HG02642 (cell line): ENCODE results near the gene DDX56.

ENCODE experiments used
- ATAC-seq: cut with Tn5 transposase; IDR thresholded peaks from one replicate; pipeline ENCODE4 v1.9.1; 2021; ENCODE audit warnings: mild to moderate bottlenecking; ENCODE audit not compliant: unreplicated experiment, poor library complexity

DDX56 gene, protein sequence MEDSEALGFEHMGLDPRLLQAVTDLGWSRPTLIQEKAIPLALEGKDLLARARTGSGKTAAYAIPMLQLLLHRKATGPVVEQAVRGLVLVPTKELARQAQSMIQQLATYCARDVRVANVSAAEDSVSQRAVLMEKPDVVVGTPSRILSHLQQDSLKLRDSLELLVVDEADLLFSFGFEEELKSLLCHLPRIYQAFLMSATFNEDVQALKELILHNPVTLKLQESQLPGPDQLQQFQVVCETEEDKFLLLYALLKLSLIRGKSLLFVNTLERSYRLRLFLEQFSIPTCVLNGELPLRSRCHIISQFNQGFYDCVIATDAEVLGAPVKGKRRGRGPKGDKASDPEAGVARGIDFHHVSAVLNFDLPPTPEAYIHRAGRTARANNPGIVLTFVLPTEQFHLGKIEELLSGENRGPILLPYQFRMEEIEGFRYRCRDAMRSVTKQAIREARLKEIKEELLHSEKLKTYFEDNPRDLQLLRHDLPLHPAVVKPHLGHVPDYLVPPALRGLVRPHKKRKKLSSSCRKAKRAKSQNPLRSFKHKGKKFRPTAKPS

DNA sequence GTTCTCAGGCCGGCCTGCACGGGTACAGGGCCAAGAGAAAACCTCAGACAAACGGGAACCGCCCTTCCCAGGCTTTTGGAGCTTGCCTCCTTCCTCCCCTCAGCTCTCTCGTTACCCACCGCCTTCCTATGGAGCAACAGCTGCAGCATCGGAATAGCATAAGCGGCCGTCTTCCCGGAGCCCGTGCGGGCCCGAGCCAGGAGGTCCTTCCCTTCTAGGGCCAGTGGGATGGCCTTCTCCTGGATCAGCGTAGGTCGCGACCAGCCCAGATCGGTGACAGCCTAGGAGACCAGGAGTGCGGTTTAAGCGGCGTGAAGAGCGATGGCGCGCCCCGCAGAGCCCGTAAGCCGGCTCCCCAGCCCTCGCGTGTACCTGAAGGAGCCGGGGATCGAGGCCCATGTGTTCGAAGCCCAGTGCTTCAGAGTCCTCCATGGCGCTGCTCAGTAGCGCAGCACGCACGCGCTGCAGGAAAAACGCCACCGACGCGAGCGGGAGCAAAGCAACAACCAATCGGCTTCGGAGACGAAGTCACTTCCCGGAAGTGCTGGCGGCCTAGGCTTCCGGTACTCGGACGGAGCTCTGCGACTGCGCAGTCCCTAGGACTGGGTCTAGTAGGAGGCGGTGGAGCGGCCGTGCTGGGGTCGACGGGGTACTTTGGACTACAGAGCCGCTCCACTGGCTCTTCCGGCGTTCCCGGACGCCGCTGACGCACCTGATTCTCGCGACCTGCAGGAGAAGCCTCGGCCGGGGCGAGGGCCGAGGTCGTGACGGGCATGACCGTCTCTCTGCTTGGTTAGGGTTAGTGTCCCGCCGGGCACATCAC lies at the start of gene DDX56:
DDX56 (minus strand) TSS at position 445 of the 823 bp plus-strand sequence; CDS start at position 432, 13 bp downstream.
- ATAC-seq, result peak; percentile 95

DNA sequence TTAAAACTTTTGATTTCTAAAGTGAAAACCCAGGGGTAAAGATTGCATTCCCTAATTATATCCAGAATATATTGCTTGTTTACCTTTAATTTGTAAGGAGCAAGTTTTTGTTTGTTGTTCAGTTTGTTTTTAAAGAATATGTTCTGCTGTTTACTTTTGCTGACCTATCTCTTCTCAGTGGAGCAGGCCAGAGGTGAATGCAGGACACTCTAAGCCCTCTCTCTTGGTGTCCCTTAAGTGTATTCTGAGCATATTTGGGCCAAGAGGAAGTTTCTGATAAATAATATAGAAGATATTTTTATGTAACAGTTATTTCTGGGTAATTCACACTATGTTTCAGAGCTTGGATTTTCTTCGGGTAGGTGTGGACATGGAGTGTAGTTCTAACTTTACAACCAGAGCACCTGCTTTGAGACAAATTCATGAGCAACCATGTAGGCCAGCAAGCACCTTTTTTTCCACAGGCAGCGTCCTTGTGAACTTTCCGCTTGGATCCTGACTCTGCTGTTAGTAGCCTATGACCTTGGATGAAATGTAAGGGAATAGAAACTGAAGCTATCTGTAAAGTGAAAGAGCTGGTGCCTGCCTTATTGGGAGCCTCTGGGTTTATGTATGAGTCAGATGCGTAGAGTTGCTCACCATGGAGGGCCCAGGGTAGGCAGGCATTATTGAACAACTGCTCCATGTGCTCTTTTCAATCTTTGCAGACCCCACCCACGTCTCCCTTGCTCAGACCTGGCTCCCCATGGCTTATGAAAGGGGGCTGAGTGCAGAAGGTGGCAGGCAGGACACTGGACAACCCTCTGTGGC lies 48.8 kb upstream of the DDX56 start:
- ATAC-seq, result peak; percentile 64

GRCh38 chr7:44621750-44622103 lies 48.0 kb upstream of the DDX56 start:
- no peak for ATAC-seq

GRCh38 chr7:44621034-44621749 lies 47.5 kb upstream of the DDX56 start:
- ATAC-seq, result no peak

- ATAC-seq, result no peak
Observed at GRCh38 chr7:44618753-44619152, 45.0 kb upstream of the DDX56 start.

- no peak for ATAC-seq
Observed at GRCh38 chr7:44618045-44618444, 44.3 kb upstream of the DDX56 start.

- ATAC-seq, result no peak
Observed at GRCh38 chr7:44617225-44617890, 43.6 kb upstream of the DDX56 start.

DNA sequence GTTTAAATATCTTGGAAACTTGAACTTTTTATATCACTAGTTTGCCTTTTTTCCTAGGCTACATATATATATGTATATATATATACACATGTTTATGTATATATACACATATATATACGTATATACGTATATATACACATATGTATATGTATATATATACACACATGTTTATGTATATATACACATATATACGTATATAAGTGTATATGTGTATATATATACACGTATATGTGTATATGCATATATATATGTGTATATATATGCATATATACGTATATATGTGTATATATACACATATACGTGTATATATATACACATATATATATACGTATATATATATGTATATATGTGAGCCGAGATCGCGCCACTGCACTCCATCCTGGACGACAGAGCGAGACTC lies 42.8 kb upstream of the DDX56 start:
- no peak for ATAC-seq

GRCh38 chr7:44615793-44616192 lies 42.1 kb upstream of the DDX56 start:
- ATAC-seq, result no peak

DNA sequence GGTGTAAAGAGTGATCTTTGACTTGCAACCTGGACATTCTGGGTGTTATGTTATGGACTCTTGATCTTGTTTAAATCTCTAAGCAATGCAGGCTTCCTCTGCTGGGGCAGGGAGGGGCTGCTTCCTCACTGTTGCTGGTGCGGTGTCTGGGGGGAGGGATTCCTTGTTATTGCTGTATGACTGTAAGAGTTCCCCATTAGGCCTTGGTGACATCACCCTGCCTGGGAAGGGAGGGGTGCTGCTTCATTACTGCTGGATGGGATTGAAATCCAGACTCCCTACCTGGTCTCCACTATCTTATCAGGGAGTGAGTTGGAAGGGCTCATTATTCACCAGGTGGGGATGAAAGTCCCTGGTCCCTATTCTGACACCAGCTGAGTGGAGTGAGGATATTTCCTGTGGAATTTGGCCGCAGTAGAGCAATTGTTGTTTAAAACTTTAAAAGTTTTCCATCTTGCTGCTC lies 41.5 kb upstream of the DDX56 start:
- no peak for ATAC-seq

- no peak for ATAC-seq
Observed at GRCh38 chr7:44609829-44610228, 36.1 kb upstream of the DDX56 start.

DNA sequence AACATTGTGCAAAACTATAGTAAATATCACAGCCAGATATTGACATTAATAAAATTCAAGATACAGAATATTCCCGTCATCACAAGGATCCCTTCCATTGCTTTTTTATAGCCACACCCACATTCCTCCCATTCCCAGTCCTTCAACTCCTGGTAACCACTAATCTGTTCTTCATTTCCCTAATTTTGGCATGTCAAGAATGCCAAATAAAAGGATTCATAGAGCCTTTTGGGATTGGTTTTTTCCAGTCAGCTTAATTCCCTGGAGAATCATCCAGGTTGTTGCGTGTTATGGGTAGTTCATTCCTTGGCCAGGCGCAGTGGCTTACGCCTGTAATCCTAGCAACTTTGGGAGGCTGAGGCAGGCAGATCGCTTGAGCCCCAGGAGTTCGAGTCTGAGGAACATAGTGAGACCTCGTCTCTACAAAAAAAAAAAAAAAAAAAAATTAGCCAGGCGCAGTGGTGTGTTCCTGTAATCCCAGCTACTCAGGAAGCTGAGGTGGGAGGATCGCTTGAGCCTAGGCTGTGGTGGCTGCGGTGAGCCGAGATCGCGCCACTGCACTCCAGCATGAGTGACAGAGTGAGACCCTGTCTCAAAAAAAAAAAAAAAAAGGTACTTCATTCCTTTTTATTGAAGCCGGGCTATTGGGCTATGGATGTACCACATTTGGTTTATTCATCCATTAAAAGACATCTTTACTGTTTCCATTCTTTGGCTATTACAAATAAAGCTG lies 35.4 kb upstream of the DDX56 start:
- ATAC-seq, result no peak

DNA sequence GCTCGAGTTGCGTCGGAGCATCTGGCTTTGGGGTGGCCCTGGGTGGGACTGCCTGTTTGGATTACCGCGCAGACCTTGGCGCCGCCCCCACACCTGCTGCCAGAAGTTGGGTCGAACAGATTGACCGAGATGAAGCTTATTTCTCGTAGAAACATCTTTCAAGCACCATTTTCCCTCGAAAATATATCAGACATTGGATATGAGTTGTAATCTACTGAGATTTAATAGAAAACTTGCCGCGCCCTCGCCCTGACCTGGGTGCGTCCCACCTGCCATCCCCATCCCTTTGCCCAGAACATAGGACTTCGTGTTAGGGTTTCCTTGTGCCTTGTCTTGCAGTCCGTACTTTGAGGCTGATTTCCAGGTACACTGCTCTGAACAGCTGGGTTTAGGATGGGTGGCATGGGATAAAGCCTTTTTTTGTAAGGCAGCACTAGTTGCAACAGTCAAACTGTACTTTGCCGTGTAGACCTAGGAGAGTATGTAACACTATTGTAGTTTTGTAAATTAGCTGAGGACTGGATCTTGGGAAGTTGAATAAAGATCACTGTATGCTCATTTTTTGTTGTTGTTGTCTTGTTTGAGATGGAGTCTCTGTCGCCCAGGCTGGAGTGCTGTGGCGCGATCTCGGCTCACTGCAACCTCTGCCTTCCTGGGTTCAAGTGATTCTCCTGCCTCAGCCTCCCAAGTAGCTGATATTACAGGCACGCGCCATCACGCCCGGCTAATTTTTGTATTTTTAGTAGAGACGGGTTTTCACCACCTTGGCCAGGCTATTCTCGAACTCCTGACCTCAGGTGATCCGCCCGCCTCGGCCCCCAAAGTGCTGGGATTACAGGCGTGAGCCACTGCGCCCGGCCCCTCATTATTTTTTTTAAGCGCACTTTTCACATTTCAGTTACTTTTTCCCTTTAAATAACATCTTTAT lies 33.7 kb upstream of the DDX56 start:
- ATAC-seq, result no peak

DNA sequence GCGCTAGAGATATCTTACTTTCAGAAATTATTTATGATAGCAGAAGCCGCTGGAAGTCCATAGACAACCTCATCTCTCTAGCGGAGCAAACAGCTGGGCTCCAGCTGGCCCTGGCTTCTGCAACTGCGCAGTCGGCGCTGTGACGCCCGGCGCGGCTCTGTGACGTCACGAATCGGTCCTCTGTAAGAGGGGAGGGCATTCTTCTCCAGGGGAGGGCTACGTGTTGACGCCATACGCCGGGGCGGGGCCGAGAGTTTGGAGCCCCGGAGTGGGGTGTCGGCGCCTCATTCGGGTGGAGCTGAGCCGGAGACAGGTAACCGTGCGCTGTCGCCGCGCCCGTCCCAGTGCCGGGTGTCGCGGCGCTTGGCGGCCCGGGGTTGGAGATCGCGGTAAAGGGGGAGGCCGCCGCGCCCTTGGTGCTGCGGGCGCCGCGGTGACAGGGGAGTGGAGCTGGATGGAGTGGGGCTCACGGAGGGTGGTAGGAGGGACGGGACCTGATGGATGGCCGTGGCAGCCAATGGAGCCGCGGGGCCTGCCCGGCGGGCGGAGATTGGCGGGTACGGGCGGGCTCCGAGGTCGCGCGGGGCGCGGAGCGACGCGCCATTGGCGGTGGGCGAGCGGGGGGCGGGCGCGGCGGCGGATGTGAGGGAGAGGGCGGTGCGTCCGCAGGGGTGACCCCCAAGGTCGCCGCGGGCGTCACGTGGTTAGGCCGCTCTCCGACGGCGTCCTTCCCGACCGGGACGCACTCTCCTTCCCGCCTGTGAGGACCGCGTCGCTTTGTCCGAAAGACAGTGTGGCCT lies 32.8 kb upstream of the DDX56 start, which contains the start of gene OGDH:
OGDH (plus strand) TSS at position 287 of the 800 bp plus-strand sequence. CDS start 17,717 bp downstream, outside the sequence.
- ATAC-seq, result peak; percentile 95

DNA sequence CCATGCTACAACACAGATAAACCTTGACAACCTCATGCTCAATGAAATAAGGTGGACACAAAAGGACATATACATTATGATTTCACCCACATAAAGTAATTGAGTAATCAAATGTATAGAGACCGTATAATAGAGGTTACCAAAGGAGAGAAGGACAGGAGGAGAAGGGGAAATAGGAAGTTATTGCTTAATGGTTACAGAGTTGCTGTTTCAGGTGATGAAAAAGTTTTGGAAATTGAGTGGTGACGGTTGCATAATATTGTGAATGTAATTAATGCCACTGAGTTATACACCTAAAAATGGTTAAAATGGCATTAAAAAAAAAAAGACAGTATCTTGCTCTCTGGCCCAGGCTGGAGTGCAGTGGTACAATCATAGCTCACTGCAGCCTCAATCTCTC lies 31.2 kb upstream of the DDX56 start:
- no peak for ATAC-seq

DNA sequence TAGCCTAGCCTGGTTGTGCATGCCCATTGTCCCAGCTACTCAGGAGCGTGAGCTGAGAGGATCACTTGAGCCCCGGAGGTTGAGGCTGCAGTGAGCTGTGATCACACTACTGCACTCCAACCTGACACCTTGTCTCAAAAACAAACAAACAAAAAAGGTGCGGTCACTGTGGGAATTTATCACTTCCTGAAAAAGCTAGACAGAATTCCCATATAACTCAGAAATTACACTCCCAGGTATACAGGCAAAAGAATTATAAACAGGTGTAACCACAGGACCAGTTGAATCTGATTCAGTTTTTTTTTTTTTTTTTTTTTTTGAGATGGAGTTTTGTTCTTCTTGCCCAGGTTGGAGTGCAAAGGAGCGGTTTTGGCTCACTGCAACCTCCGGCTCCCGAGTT lies 29.5 kb upstream of the DDX56 start:
- no peak for ATAC-seq

GRCh38 chr7:44602576-44602910 lies 28.8 kb upstream of the DDX56 start:
- no peak for ATAC-seq
